Stimulated activated CD4-positive, alpha-beta T cell treated with anti-CD3 and anti-CD28 coated beads, Interleukin-12 subunit alpha, Interleukin-12 subunit beta, amount 100 ng/mL, for 48 hours (primary cell): Measurements from ENCODE around the gene ZNF385C.
A peak's percentile ranks its signal among the peaks of the same experiment; 100 is the strongest.
"Not testable (repeated sequence)": the region's sequence is repeated elsewhere in the genome, so short reads cannot be mapped to it uniquely, and the experiment has no call there.

Experiments
- DNase-seq, 3 donors: peaks; one replicate each; pipeline ENCODE4 v3.0.0-alpha.2; 2020; ENCODE audit warnings: low read depth in 2 of 3, low spot score in 1 of 3

Gene ZNF385C

GRCh38 chr17:42097691-42098631 lies at the start of gene ZNF385C:
Gene ZNF385C, minus strand, starts transcription at chr17:42098473. Its CDS starts 35,417 bp downstream, at chr17:42063056.
- DNase-seq = peak in 1 of 3 donors; percentile 47

- DNase-seq = no peak
Observed at GRCh38 chr17:42146911-42147607, 48.8 kb upstream of the ZNF385C start.

- DNase-seq = not testable (repeated sequence)
Observed at GRCh38 chr17:42143138-42143537, 44.9 kb upstream of the ZNF385C start.

GRCh38 chr17:42142371-42142896 lies 44.2 kb upstream of the ZNF385C start:
- DNase-seq = no peak

- DNase-seq = no peak
Observed at GRCh38 chr17:42141382-42141781, 43.1 kb upstream of the ZNF385C start.

GRCh38 chr17:42140690-42141089 lies 42.4 kb upstream of the ZNF385C start:
- DNase-seq = not testable (repeated sequence)

GRCh38 chr17:42138749-42139492 lies 40.6 kb upstream of the ZNF385C start:
- no peak for DNase-seq

- no peak for DNase-seq
Observed at GRCh38 chr17:42136654-42137051, 38.4 kb upstream of the ZNF385C start.

- DNase-seq = no peak
Observed at GRCh38 chr17:42135664-42136653, 37.7 kb upstream of the ZNF385C start.

GRCh38 chr17:42135151-42135550 lies 36.9 kb upstream of the ZNF385C start:
- DNase-seq = no peak

- DNase-seq = no peak
Observed at GRCh38 chr17:42133461-42134041, 35.3 kb upstream of the ZNF385C start.

- DNase-seq = peak in 1 of 3 donors; percentile 37
Observed at GRCh38 chr17:42132941-42133340, 34.7 kb upstream of the ZNF385C start.

GRCh38 chr17:42131981-42132432 lies 33.7 kb upstream of the ZNF385C start:
- no peak for DNase-seq

- no peak for DNase-seq
Observed at GRCh38 chr17:42131232-42131631, 33.0 kb upstream of the ZNF385C start.

- DNase-seq = no peak
Observed at GRCh38 chr17:42130310-42130936, 32.1 kb upstream of the ZNF385C start.

GRCh38 chr17:42129109-42129837 lies 31.0 kb upstream of the ZNF385C start:
- DNase-seq = no peak

- DNase-seq = no peak
Observed at GRCh38 chr17:42127414-42127813, 29.1 kb upstream of the ZNF385C start.

- no peak for DNase-seq
Observed at GRCh38 chr17:42126836-42127235, 28.6 kb upstream of the ZNF385C start.
